Right lobe of liver (tissue), 6 donors: ENCODE data around the gene SMARCC2. TPM values are rescaled to one million over a fixed set of nuclear protein-coding genes. Genes with fewer than 3 reads are reported as not detected.

ENCODE experiments used
- ATAC-seq, 4 donors: fragments of 200-7000 bp; cut with Tn5 transposase; one replicate each; pipeline ENCODE4 v1.9.1; 2020; ENCODE audit warnings: mild to moderate bottlenecking in 4 of 4, moderate library complexity in 4 of 4
- DNase-seq, 3 donors: peaks; one replicate each; pipeline ENCODE4 v3.0.0-alpha.2; 2020
- H3K27ac ChIP-seq, 3 donors: fragments of 200-600 bp; one replicate each; pipeline ENCODE4 v1.8.0; 2022
- H3K27me3 ChIP-seq, 2 donors: fragments of 200-600 bp; one replicate each; pipeline ENCODE4 v1.8.0; 2022
- H3K36me3 ChIP-seq, 4 donors: fragments of 200-600 bp; sonication (generic) in 1 of 4; one replicate each; pipeline versions ENCODE4 v1.5.1 to v1.8.0; 2017 to 2022; ENCODE audit warnings: control low read depth in 1 of 4
- H3K4me1 ChIP-seq, 4 donors: fragments of 200-600 bp; sonication (generic) in 1 of 4; one replicate each; pipeline versions ENCODE4 v1.5.1 to v1.8.0; 2017 to 2022; ENCODE audit warnings: control low read depth in 1 of 4
- H3K4me3 ChIP-seq, 3 donors: fragments of 200-600 bp; one replicate each; pipeline ENCODE4 v1.8.0; 2022
- H3K9me3 ChIP-seq, 4 donors: fragments of 200-600 bp; sonication (generic) in 1 of 4; one replicate each; pipeline versions ENCODE4 v1.5.1 to v1.8.0; 2017 to 2022; ENCODE audit warnings: control low read depth in 1 of 4
- CTCF ChIP-seq, 4 donors: fragments of 200-600 bp in 3 of 4; fragments of 450-650 bp in 1 of 4; IDR thresholded peaks; one replicate each; pipeline versions ENCODE4 v1.5.1 to v1.8.0; 2016 to 2022; ENCODE audit warnings: antibody characterized with exemption in 4 of 4, mild to moderate bottlenecking in 2 of 4
- POLR2A ChIP-seq: fragments of 450-650 bp; IDR thresholded peaks from one replicate; pipeline ENCODE4 v1.6.1; 2017; ENCODE audit warnings: antibody characterized with exemption, mild to moderate bottlenecking
- WGBS: methylation state at CpG from one replicate; pipeline ENCODE4 v1.1.6; 2018; ENCODE audit warnings: low coverage, low lambda C conversion rate; ENCODE audit not compliant: insufficient coverage; ENCODE audit errors: missing lambda C conversion rate; 5-methylcytosine and 5-hydroxymethylcytosine counted together
- intact Hi-C, 2 donors: fragments of 100-400 bp; cut with DNase I; formaldehyde crosslinking; loops; one replicate each; pipeline versions ENCODE4 v1.11.2 to v1.14.1; 2022
- total RNA-seq, 6 experiments: library from RNA; depleted of rRNA in 2 of 6; stranded (reverse); fragments of >200 nt in 2 of 6; fragmentation: NEBNext Ultra II Directional in 3 of 6; extraction: Animal tissue kit (Norgen Biotek cat#: 25700) in 3 of 6; gene quantifications; one replicate each; pipeline versions ENCODE4 v1.1.0 to v1.2.4, GENCODE V29; 2016 to 2023
- donor health status: DM: no; HTN: yes; CAD: no.
- donor health status: DM: no; HTN: no; CAD: no.
- donor health status: DM: no; HTN: no; CAD: no.
- donor health status: DM: no; HTN: yes; CAD: no.
- donor health status: DM: no; HTN: yes; CAD: no.

The SMARCC2 gene
- total RNA-seq, 6 experiments from 2014 or later, result 17.9 to 40.8 (median 25.7) TPM

- ATAC-seq, result peak; percentile 55 to 71 (median 66)
- no peak overlapping the region for H3K27ac ChIP-seq
- H3K36me3 ChIP-seq, result peaks cover 4 to 63% (median 18%) of the 10 kb centered on the region in 4 donors
- DNase-seq, result no peak
- WGBS, result 66% methylated on average over 8 of the region's 8 CpGs
- no peaks in the 10 kb centered on the region for H3K4me1 ChIP-seq
- H3K4me3 ChIP-seq, result no peak overlapping the region
- intact Hi-C loops, result no loop called here
- no peaks in the 10 kb centered on the region for H3K9me3 ChIP-seq
- no peak for TF ChIP-seq CTCF (IDR thresholded peaks at IDR 0.05)
- TF ChIP-seq POLR2A, result no peak
- no peaks in the 10 kb centered on the region for H3K27me3 ChIP-seq
Observed at GRCh38 chr12:56143870-56144269, 45.4 kb downstream of the SMARCC2 start.

DNA sequence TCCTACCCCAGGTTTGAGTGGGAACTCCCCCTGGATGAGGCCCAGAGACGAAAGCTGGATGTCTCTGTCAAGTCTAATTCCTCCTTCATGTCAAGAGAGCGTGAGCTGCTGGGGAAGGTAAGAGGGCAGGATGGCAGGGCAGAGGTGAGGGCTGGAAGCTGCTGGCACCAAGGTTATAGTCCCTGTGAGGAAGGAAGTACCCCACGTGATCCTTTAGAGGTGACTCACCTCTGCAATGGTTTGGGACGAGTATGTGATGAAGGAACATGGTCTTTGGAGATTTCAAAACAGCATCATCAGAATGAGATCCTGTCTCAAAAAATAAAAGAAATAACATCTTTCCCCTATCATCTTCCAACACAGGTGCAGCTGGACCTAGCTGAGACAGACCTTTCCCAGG, 46.1 kb downstream of the SMARCC2 start:
- Histone ChIP-seq H3K9me3 (no peaks in the 10 kb centered on the region), H3K36me3 (peaks cover 4 to 69% (median 21%) of the 10 kb centered on the region in 4 donors), H3K4me1 (no peaks in the 10 kb centered on the region), H3K4me3 (no peak overlapping the region), H3K27ac (no peak overlapping the region), H3K27me3 (no peaks in the 10 kb centered on the region)
- intact Hi-C loops, result no loop called here
- DNase-seq (no peak), ATAC-seq (peak in 1 of 4 donors; percentile 47)
- WGBS, result 50% methylated on average over 4 of the region's 4 CpGs
- TF ChIP-seq POLR2A, result no peak
- no peak for TF ChIP-seq CTCF (IDR thresholded peaks at IDR 0.05)

DNA sequence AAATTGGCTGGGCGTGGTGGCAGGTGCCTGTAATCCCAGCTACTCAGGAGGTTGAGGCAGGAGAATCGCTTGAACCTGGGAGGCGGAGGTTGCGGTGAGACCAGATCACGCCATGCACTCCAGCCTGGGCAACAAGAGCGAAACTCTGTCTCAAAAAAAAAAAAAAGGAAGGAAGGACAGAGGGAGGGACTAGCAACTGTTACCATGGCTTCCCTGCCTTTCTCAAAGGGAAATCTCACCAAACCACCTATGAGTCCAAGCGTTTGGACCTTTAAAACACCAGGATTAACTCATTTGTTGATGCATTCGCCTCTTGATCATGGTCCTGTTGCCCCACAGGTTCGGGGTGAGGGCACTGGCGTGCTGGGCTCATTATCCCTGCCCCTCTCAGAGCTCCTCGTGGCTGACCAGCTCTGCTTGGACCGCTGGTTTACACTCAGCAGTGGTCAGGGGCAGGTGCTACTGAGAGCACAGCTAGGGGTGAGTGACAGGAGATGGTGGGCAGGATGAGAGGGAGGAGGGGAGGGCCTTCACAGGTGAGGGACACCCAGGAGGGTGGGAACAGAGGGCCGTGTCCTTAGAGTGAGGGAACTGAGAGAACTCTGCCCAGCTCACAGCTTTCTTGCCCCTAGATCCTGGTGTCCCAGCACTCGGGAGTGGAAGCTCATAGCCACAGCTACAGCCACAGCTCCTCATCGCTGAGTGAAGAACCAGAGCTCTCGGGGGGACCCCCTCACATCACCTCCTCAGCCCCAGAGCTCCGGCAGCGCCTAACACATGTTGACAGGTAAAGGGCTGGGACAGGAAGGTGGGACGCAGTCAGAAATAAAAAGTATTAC, 47.1 kb downstream of the SMARCC2 start:
- 67% methylated on average over 10 of the region's 19 CpGs for WGBS
- peak in 1 of 4 donors; percentile 24 for ATAC-seq
- intact Hi-C loops, result no loop called here

DNA sequence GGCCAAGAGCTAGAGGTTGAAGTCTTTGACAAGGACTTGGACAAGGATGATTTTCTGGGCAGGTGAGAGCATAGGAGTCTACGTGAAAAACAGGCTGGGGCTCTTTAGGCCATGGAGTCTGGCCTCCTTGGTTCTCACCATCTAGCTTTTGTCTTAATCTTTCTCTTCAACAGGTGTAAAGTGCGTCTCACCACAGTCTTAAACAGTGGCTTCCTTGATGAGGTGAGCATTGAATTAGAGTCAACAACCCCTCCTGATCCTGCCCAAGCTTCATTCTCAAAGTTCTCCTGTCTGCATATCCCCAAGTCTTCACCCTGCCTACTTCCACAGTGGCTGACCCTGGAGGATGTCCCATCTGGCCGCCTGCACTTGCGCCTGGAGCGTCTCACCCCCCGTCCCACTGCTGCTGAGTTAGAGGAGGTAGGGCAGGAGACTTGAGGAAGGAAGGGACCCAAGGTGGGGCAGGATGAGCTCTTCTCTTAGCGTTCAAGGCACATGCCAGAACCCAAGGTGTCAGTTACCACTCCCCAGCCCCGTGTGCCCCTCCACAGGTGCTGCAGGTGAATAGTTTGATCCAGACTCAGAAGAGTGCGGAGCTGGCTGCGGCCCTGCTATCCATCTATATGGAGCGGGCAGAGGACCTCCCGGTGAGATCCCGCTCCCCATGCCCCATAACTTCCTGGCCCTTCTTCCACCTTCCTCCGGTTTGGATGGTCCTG, 51.3 kb downstream of the SMARCC2 start:
- Histone ChIP-seq H3K36me3 (peaks cover 4 to 91% (median 41%) of the 10 kb centered on the region in 4 donors), H3K9me3 (no peaks in the 10 kb centered on the region), H3K27me3 (no peaks in the 10 kb centered on the region), H3K4me3 (no peak overlapping the region), H3K4me1 (no peaks in the 10 kb centered on the region), H3K27ac (no peak overlapping the region)
- TF ChIP-seq CTCF (IDR thresholded peaks at IDR 0.05) (no peak), POLR2A (no peak)
- intact Hi-C loops, result no loop called here
- 95% methylated on average over 10 of the region's 14 CpGs for WGBS
- ATAC-seq (no peak), DNase-seq (no peak)

More for the DNA sequence above, 47.1 kb downstream of the SMARCC2 start:
- Histone ChIP-seq H3K27ac (no peak overlapping the region), H3K4me3 (no peak overlapping the region), H3K9me3 (no peaks in the 10 kb centered on the region), H3K4me1 (no peaks in the 10 kb centered on the region), H3K27me3 (no peaks in the 10 kb centered on the region), H3K36me3 (peaks cover 4 to 80% (median 31%) of the 10 kb centered on the region in 4 donors)
- TF ChIP-seq CTCF (IDR thresholded peaks at IDR 0.05) (no peak), POLR2A (no peak)
- DNase-seq, result no peak
